A204.1 (cell line): Measurements from ENCODE around the gene FAIM2.
"Not testable (repeated sequence)": the region's sequence is repeated elsewhere in the genome, so short reads cannot be mapped to it uniquely, and the experiment has no call there.

Experiments used
- FAIRE-seq: peaks from 2 replicates; lab custom pipeline; 2012; peaks lifted over from hg19 to GRCh38; lab: Jason Lieb, UNC

Gene FAIM2

GRCh38 chr12:49893753-49894750, 9.6 kb downstream of the FAIM2 start:
- no peak for FAIRE-seq

- FAIRE-seq, result no peak
Measured at GRCh38 chr12:49892732-49893317, 10.9 kb downstream of the FAIM2 start.

- no peak for FAIRE-seq
Measured at GRCh38 chr12:49892084-49892731, 11.5 kb downstream of the FAIM2 start.

- no peak for FAIRE-seq
Measured at GRCh38 chr12:49891476-49891875, 12.2 kb downstream of the FAIM2 start.

GRCh38 chr12:49891012-49891411, 12.7 kb downstream of the FAIM2 start:
- FAIRE-seq, result no peak

- FAIRE-seq, result no peak
Measured at GRCh38 chr12:49890096-49890461, 13.6 kb downstream of the FAIM2 start.

- FAIRE-seq, result no peak
Measured at GRCh38 chr12:49889361-49890095, 14.2 kb downstream of the FAIM2 start.

- no peak for FAIRE-seq
Measured at GRCh38 chr12:49888461-49889151, 15.1 kb downstream of the FAIM2 start.

GRCh38 chr12:49887536-49888401, 15.9 kb downstream of the FAIM2 start:
- FAIRE-seq, result no peak

GRCh38 chr12:49887091-49887490, 16.6 kb downstream of the FAIM2 start:
- FAIRE-seq, result no peak

- no peak for FAIRE-seq
Measured at GRCh38 chr12:49885663-49886461, 17.8 kb downstream of the FAIM2 start.

GRCh38 chr12:49885118-49885517, 18.6 kb downstream of the FAIM2 start:
- FAIRE-seq, result no peak

- FAIRE-seq, result no peak
Measured at GRCh38 chr12:49882851-49883464, 20.7 kb downstream of the FAIM2 start.

GRCh38 chr12:49882248-49882850, 21.4 kb downstream of the FAIM2 start:
- FAIRE-seq, result no peak

- FAIRE-seq, result no peak
Measured at GRCh38 chr12:49881415-49882247, 22.1 kb downstream of the FAIM2 start.

GRCh38 chr12:49880756-49881414, 22.8 kb downstream of the FAIM2 start:
- FAIRE-seq, result no peak

GRCh38 chr12:49879065-49879464, 24.6 kb downstream of the FAIM2 start:
- not testable (repeated sequence) for FAIRE-seq

- FAIRE-seq, result no peak
Measured at GRCh38 chr12:49878021-49878420, 25.7 kb downstream of the FAIM2 start.
